ENCODE results near the gene C6orf120. TPM values are rescaled to one million over a fixed set of nuclear protein-coding genes. Genes with fewer than 3 reads are reported as not detected.
A peak's percentile ranks its signal among the peaks of the same experiment; 100 is the strongest.

Gene C6orf120
- total and polyA plus RNA-seq, 3 experiments from 2014 or later = 8.9 to 25.5 (median 23.6) TPM

GRCh38 chr6:169726963-169727362 lies 25.0 kb downstream of the C6orf120 start:
- DNase-seq = no peak
- no peaks in the 10 kb centered on the region for H3K9me3 Mint-ChIP-seq
- H3K27me3 Mint-ChIP-seq = peaks cover 0 to 1% of the 10 kb centered on the region in 2 donors
- H3K27ac Mint-ChIP-seq = peak overlapping the region in 2 of 8 donors; percentile 2 to 89
- CTCF ChIA-PET = interaction anchor here (1.4 kb wide), 1 partner anchor 25 kb away, joined by 3 read pairs; the partner anchor contains the start of genes DYNLT2 and ERMARD
- peak overlapping the region in 1 of 7 donors; percentile 92 for H3K4me3 Mint-ChIP-seq
- Histone ChIP-seq H3K27me3 (ENCODE audit: insufficient read depth, low read length, poor library complexity, severe bottlenecking) (no peaks in the 10 kb centered on the region), H3K36me3 (ENCODE audit: insufficient read depth, low read length) (no peaks in the 10 kb centered on the region), H3K4me3 (ENCODE audit: low read length) (no peak overlapping the region), H3K9me3 (ENCODE audit: low read length) (no peaks in the 10 kb centered on the region), H3K27ac (ENCODE audit: low read depth, low read length) (no peak overlapping the region), H3K4me1 (ENCODE audit: insufficient read depth, low read length) (peaks cover 17% of the 10 kb centered on the region)
- H3K4me1 Mint-ChIP-seq = peaks cover 19 to 30% (median 24%) of the 10 kb centered on the region in 3 donors
- POLR2A ChIA-PET = no interaction called here
- peaks cover 0 to 10% (median 0%) of the 10 kb centered on the region in 3 donors for H3K36me3 Mint-ChIP-seq

- H3K4me3 Mint-ChIP-seq = no peak overlapping the region
- peaks cover 8 to 18% (median 11%) of the 10 kb centered on the region in 3 donors for H3K4me1 Mint-ChIP-seq
- H3K27ac Mint-ChIP-seq = no peak overlapping the region
- ChIA-PET POLR2A (no interaction called here), CTCF (no interaction called here)
- H3K4me3 ChIP-seq (ENCODE audit: low read length) = no peak overlapping the region
- no peaks in the 10 kb centered on the region for H3K36me3 ChIP-seq (ENCODE audit: insufficient read depth, low read length)
- no peak for DNase-seq
- no peak overlapping the region for H3K27ac ChIP-seq (ENCODE audit: low read depth, low read length)
- H3K36me3 Mint-ChIP-seq = peaks cover 0 to 2% (median 0%) of the 10 kb centered on the region in 3 donors
- H3K27me3 ChIP-seq (ENCODE audit: insufficient read depth, low read length, poor library complexity, severe bottlenecking) = no peaks in the 10 kb centered on the region
- peaks cover 4 to 6% of the 10 kb centered on the region in 2 donors for H3K27me3 Mint-ChIP-seq
- H3K9me3 ChIP-seq (ENCODE audit: low read length) = no peaks in the 10 kb centered on the region
- H3K4me1 ChIP-seq (ENCODE audit: insufficient read depth, low read length) = peaks cover 7% of the 10 kb centered on the region
- H3K9me3 Mint-ChIP-seq = no peaks in the 10 kb centered on the region
Observed at GRCh38 chr6:169729961-169730360, 28.0 kb downstream of the C6orf120 start.

GRCh38 chr6:169738204-169738975 lies 36.5 kb downstream of the C6orf120 start:
- Histone ChIP-seq H3K36me3 (ENCODE audit: insufficient read depth, low read length) (no peaks in the 10 kb centered on the region), H3K4me3 (ENCODE audit: low read length) (no peak overlapping the region), H3K9me3 (ENCODE audit: low read length) (no peaks in the 10 kb centered on the region), H3K27me3 (ENCODE audit: insufficient read depth, low read length, poor library complexity, severe bottlenecking) (no peaks in the 10 kb centered on the region), H3K4me1 (ENCODE audit: insufficient read depth, low read length) (no peaks in the 10 kb centered on the region), H3K27ac (ENCODE audit: low read depth, low read length) (no peak overlapping the region)
- Mint-ChIP-seq H3K4me3 (no peak overlapping the region), H3K27me3 (peaks cover 6 to 20% of the 10 kb centered on the region in 2 donors), H3K9me3 (no peaks in the 10 kb centered on the region), H3K4me1 (no peaks in the 10 kb centered on the region), H3K27ac (peak overlapping the region in 1 of 8 donors; percentile 14), H3K36me3 (no peaks in the 10 kb centered on the region)
- ChIA-PET CTCF (no interaction called here), POLR2A (interaction anchor here (1.0 kb wide), 1 partner anchor 13 kb away, joined by 5 read pairs; no protein-coding TSS in a partner anchor)
- no peak for DNase-seq

- no peak overlapping the region for H3K4me3 ChIP-seq (ENCODE audit: low read length)
- H3K9me3 ChIP-seq (ENCODE audit: low read length) = no peaks in the 10 kb centered on the region
- Mint-ChIP-seq H3K27ac (peak overlapping the region in 1 of 8 donors; percentile 16), H3K36me3 (no peaks in the 10 kb centered on the region), H3K9me3 (no peaks in the 10 kb centered on the region), H3K4me3 (no peak overlapping the region), H3K4me1 (no peaks in the 10 kb centered on the region), H3K27me3 (peaks cover 6 to 20% of the 10 kb centered on the region in 2 donors)
- no peak overlapping the region for H3K27ac ChIP-seq (ENCODE audit: low read depth, low read length)
- no peak for DNase-seq
- H3K36me3 ChIP-seq (ENCODE audit: insufficient read depth, low read length) = no peaks in the 10 kb centered on the region
- H3K4me1 ChIP-seq (ENCODE audit: insufficient read depth, low read length) = no peaks in the 10 kb centered on the region
- ChIA-PET CTCF (no interaction called here), POLR2A (interaction anchor here (1.0 kb wide), 1 partner anchor 14 kb away, joined by 5 read pairs; no protein-coding TSS in a partner anchor)
- no peaks in the 10 kb centered on the region for H3K27me3 ChIP-seq (ENCODE audit: insufficient read depth, low read length, poor library complexity, severe bottlenecking)
Observed at GRCh38 chr6:169738976-169739529, 37.1 kb downstream of the C6orf120 start.

- H3K4me3 ChIP-seq (ENCODE audit: low read length) = no peak overlapping the region
- H3K27ac ChIP-seq (ENCODE audit: low read depth, low read length) = no peak overlapping the region
- H3K4me1 ChIP-seq (ENCODE audit: insufficient read depth, low read length) = no peaks in the 10 kb centered on the region
- POLR2A ChIA-PET = no interaction called here
- no peak for DNase-seq
- Mint-ChIP-seq H3K4me3 (no peak overlapping the region), H3K9me3 (peaks cover 0 to 11% (median 4%) of the 10 kb centered on the region in 5 donors), H3K36me3 (no peaks in the 10 kb centered on the region), H3K4me1 (no peaks in the 10 kb centered on the region), H3K27ac (no peak overlapping the region), H3K27me3 (peaks cover 6 to 15% of the 10 kb centered on the region in 2 donors)
- no peaks in the 10 kb centered on the region for H3K36me3 ChIP-seq (ENCODE audit: insufficient read depth, low read length)
- CTCF ChIA-PET = interaction anchor here (1.1 kb wide), 1 partner anchor 12 kb away, joined by 3 read pairs; no protein-coding TSS in a partner anchor
- H3K27me3 ChIP-seq (ENCODE audit: insufficient read depth, low read length, poor library complexity, severe bottlenecking) = no peaks in the 10 kb centered on the region
- H3K9me3 ChIP-seq (ENCODE audit: low read length) = no peaks in the 10 kb centered on the region
Observed at GRCh38 chr6:169741344-169741743, 39.4 kb downstream of the C6orf120 start.

GRCh38 chr6:169745405-169745804 lies 43.5 kb downstream of the C6orf120 start:
- peaks cover 0 to 3% of the 10 kb centered on the region in 2 donors for H3K27me3 Mint-ChIP-seq
- peaks cover 0 to 13% (median 4%) of the 10 kb centered on the region in 5 donors for H3K9me3 Mint-ChIP-seq
- CTCF ChIA-PET = interaction anchor here (1.1 kb wide), 1 partner anchor 18 kb away, joined by 3 read pairs; no protein-coding TSS in a partner anchor

GRCh38 chr6:169746556-169746955 lies 44.6 kb downstream of the C6orf120 start:
- no peaks in the 10 kb centered on the region for H3K27me3 ChIP-seq (ENCODE audit: insufficient read depth, low read length, poor library complexity, severe bottlenecking)
- no peaks in the 10 kb centered on the region for H3K9me3 ChIP-seq (ENCODE audit: low read length)
- Mint-ChIP-seq H3K4me3 (no peak overlapping the region), H3K36me3 (peaks cover 0 to 7% (median 6%) of the 10 kb centered on the region in 3 donors), H3K27ac (no peak overlapping the region), H3K27me3 (peaks cover 0 to 3% of the 10 kb centered on the region in 2 donors), H3K9me3 (peaks cover 0 to 13% (median 4%) of the 10 kb centered on the region in 5 donors), H3K4me1 (peaks cover 20 to 23% (median 21%) of the 10 kb centered on the region in 3 donors)
- H3K4me1 ChIP-seq (ENCODE audit: insufficient read depth, low read length) = peaks cover 14% of the 10 kb centered on the region
- ChIA-PET CTCF (no interaction called here), POLR2A (no interaction called here)
- H3K36me3 ChIP-seq (ENCODE audit: insufficient read depth, low read length) = no peaks in the 10 kb centered on the region
- no peak overlapping the region for H3K4me3 ChIP-seq (ENCODE audit: low read length)
- H3K27ac ChIP-seq (ENCODE audit: low read depth, low read length) = no peak overlapping the region
- DNase-seq = no peak

More at GRCh38 chr6:169745405-169745804, 43.5 kb downstream of the C6orf120 start:
- H3K4me3 ChIP-seq (ENCODE audit: low read length) = no peak overlapping the region
- Mint-ChIP-seq H3K36me3 (peaks cover 0 to 6% (median 0%) of the 10 kb centered on the region in 3 donors), H3K4me3 (no peak overlapping the region), H3K4me1 (peaks cover 10 to 12% (median 11%) of the 10 kb centered on the region in 3 donors), H3K27ac (no peak overlapping the region)
- POLR2A ChIA-PET = no interaction called here
- H3K27ac ChIP-seq (ENCODE audit: low read depth, low read length) = no peak overlapping the region
- no peaks in the 10 kb centered on the region for H3K36me3 ChIP-seq (ENCODE audit: insufficient read depth, low read length)
- no peak for DNase-seq
- H3K4me1 ChIP-seq (ENCODE audit: insufficient read depth, low read length) = peaks cover 10% of the 10 kb centered on the region
- no peaks in the 10 kb centered on the region for H3K27me3 ChIP-seq (ENCODE audit: insufficient read depth, low read length, poor library complexity, severe bottlenecking)
- H3K9me3 ChIP-seq (ENCODE audit: low read length) = no peaks in the 10 kb centered on the region

Measured in CD8-positive, alpha-beta memory T cell (primary cell).